UCSD-AML1 (cell line): Measurements from ENCODE around the gene BRS3.

Source experiments
- DNase-seq: peaks from one replicate; lab custom pipeline; 2025; ENCODE audit not compliant: unreplicated experiment; lab: John Stamatoyannopoulos, UW

The BRS3 gene

GRCh38 chrX:136493011-136493410 is 5.3 kb downstream of the BRS3 start:
- no peak for DNase-seq

- no peak for DNase-seq
Observed at GRCh38 chrX:136495043-136495442, 7.3 kb downstream of the BRS3 start.

- no peak for DNase-seq
Observed at GRCh38 chrX:136496186-136496763, 8.5 kb downstream of the BRS3 start.

GRCh38 chrX:136496764-136497555 is 9.2 kb downstream of the BRS3 start:
- peak; percentile 95 for DNase-seq

- no peak for DNase-seq
Observed at GRCh38 chrX:136497556-136498052, 9.9 kb downstream of the BRS3 start, which contains the start of gene HTATSF1. Gene HTATSF1 (plus strand): TSS chrX:136497592. CDS start chrX:136497685, 93 bp downstream.

- DNase-seq: no peak
Observed at GRCh38 chrX:136519069-136519468, 31.3 kb downstream of the BRS3 start.

- no peak for DNase-seq
Observed at GRCh38 chrX:136523770-136524169, 36.0 kb downstream of the BRS3 start.

GRCh38 chrX:136525738-136526606 is 38.2 kb downstream of the BRS3 start:
- DNase-seq: no peak

- no peak for DNase-seq
Observed at GRCh38 chrX:136528645-136529315, 41.0 kb downstream of the BRS3 start.

- no peak for DNase-seq
Observed at GRCh38 chrX:136529795-136530194, 42.0 kb downstream of the BRS3 start.

GRCh38 chrX:136531951-136532350 is 44.2 kb downstream of the BRS3 start, which contains the start of gene VGLL1:
Gene VGLL1 (plus strand): TSS chrX:136532215. CDS start chrX:136536021, 3,806 bp downstream.
- DNase-seq: no peak

- no peak for DNase-seq
Observed at GRCh38 chrX:136534131-136534530, 46.4 kb downstream of the BRS3 start.

GRCh38 chrX:136538811-136539210 is 51.1 kb downstream of the BRS3 start:
- no peak for DNase-seq

- no peak for DNase-seq
Observed at GRCh38 chrX:136540226-136540625, 52.5 kb downstream of the BRS3 start.

GRCh38 chrX:136541294-136541693 is 53.5 kb downstream of the BRS3 start:
- DNase-seq: no peak

- DNase-seq: no peak
Observed at GRCh38 chrX:136542281-136542680, 54.5 kb downstream of the BRS3 start.
